HEK293 (cell line): ENCODE data around the gene CACNA2D3.

Experiments
- TCF7L2 ChIP-seq: IDR thresholded peaks from 2 replicates; pipeline ENCODE4 v1.6.1; 2011; ENCODE audit warnings: low read depth, mild to moderate bottlenecking, inconsistent platforms, low read length, moderate library complexity, borderline replicate concordance
- ZNF311 ChIP-seq: fragments of 450-650 bp; formaldehyde crosslinking; IDR thresholded peaks from 2 replicates; pipeline ENCODE4 v1.5.1; 2017; ENCODE audit warnings: missing biosample characterization, missing genetic modification characterization, borderline replicate concordance
- ZNF416 ChIP-seq: fragments of 450-650 bp; formaldehyde crosslinking; IDR thresholded peaks from 2 replicates; pipeline ENCODE4 v1.5.1; 2016; ENCODE audit warnings: missing biosample characterization, missing genetic modification characterization
- ZNF660 ChIP-seq: fragments of 450-650 bp; IDR thresholded peaks from 2 replicates; pipeline ENCODE4 v1.5.1; 2018; ENCODE audit warnings: missing biosample characterization, mild to moderate bottlenecking, missing genetic modification characterization
- TF ChIP-seq, protein P1 (sequence below): fragments of 450-650 bp; formaldehyde crosslinking; IDR thresholded peaks from 2 replicates; pipeline ENCODE4 v1.5.1; 2016; ENCODE audit warnings: missing biosample characterization, missing genetic modification characterization
- TF ChIP-seq, protein P2 (sequence below): fragments of 450-650 bp; formaldehyde crosslinking; IDR thresholded peaks from 2 replicates; pipeline ENCODE4 v1.5.1; 2016; ENCODE audit warnings: missing biosample characterization, missing genetic modification characterization

DNA sequence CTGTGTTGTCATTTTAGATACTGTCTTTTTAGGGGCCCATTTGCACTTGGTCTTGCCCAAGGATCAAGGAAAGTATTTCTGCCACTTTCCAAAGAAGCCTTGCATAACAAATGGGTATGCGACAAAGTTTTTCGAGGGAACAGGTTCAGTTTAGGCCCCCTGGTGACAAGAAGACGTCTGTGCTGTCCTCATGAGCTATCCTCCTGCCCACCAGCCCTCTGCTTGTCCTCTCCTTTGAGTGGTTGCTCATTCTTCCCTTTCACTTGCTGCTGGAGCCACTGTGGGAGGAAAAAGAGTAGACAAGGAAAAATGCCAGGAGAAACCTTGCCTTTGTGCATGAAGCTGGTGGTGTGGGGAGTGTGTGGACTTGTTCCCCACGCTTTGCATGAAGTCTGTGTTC, 171.9 kb downstream of the CACNA2D3 start:
- TF ChIP-seq, protein P1, sequence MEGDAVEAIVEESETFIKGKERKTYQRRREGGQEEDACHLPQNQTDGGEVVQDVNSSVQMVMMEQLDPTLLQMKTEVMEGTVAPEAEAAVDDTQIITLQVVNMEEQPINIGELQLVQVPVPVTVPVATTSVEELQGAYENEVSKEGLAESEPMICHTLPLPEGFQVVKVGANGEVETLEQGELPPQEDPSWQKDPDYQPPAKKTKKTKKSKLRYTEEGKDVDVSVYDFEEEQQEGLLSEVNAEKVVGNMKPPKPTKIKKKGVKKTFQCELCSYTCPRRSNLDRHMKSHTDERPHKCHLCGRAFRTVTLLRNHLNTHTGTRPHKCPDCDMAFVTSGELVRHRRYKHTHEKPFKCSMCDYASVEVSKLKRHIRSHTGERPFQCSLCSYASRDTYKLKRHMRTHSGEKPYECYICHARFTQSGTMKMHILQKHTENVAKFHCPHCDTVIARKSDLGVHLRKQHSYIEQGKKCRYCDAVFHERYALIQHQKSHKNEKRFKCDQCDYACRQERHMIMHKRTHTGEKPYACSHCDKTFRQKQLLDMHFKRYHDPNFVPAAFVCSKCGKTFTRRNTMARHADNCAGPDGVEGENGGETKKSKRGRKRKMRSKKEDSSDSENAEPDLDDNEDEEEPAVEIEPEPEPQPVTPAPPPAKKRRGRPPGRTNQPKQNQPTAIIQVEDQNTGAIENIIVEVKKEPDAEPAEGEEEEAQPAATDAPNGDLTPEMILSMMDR (tag by site-specific recombination), result no peak
- TF ChIP-seq ZNF416 (tag by site-specific recombination) (no peak), ZNF311 (tag by site-specific recombination) (no peak), TCF7L2 (no peak), ZNF660 (tag by site-specific recombination) (no peak)
- TF ChIP-seq, protein P2, sequence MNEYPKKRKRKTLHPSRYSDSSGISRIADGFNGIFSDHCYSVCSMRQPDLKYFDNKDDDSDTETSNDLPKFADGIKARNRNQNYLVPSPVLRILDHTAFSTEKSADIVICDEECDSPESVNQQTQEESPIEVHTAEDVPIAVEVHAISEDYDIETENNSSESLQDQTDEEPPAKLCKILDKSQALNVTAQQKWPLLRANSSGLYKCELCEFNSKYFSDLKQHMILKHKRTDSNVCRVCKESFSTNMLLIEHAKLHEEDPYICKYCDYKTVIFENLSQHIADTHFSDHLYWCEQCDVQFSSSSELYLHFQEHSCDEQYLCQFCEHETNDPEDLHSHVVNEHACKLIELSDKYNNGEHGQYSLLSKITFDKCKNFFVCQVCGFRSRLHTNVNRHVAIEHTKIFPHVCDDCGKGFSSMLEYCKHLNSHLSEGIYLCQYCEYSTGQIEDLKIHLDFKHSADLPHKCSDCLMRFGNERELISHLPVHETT (tag by site-specific recombination), result no peak
